ENCODE measurements around the gene CRADD. TPM values are rescaled to one million over a fixed set of nuclear protein-coding genes. Genes with fewer than 3 reads are reported as not detected.

The CRADD gene
- polyA plus RNA-seq, 1 of the 3 experiments (the other 2 are of a cell fraction), result 13.6 TPM

DNA sequence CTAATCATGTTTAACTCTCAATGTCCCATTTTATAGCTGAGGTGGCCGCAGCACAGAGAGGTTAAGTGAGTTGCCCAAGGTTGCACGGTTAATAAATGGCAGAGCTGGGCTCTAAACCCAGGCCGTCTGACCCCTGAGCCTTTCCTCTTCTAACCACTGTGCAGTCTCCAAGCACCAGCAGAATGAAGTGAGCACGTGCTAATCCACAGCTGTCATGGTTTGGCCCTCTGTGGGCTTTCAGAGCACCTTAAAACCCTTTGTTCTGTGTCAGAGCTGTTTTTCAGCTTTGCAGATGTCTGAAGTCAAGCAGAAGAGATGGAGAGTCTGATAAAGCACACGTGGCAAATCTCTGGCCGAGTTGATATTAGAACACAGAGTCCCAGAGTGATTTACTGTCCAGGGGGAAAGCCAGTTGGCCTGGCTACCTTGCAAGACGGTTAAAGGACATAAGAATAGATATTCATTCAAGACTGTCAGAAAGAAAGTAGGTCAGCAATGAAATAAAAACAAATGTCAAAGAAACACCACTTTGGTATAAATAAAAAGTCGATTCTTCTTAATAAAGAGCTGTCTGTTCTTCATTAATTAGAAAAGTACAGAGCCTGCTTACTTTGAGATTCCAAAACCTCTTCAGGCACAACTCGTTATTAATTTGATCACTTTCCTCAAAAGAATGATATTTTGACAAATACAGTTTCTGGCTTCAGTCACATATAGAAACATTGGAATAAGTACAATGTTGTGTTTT lies 107.3 kb downstream of the CRADD start:
- Histone ChIP-seq H3K4me1 (ENCODE audit: control insufficient read depth in 1 of 2, insufficient read depth in 2 of 2, low read depth in 1 of 2, low read length in 1 of 2) (peaks cover 32 to 49% of the 10 kb centered on the region in 2 experiments), H3K79me2 (ENCODE audit: insufficient read depth) (no peaks in the 10 kb centered on the region), H3K9me2 (no peaks in the 10 kb centered on the region), H2AFZ (ENCODE audit: low read depth) (no peak overlapping the region), H3K36me3 (replicated peaks in 1 of 2; ENCODE audit: control insufficient read depth in 1 of 2, insufficient read depth in 2 of 2, low read length in 1 of 2) (no peaks in the 10 kb centered on the region), H3F3A (replicated peaks; ENCODE audit: insufficient read depth) (peaks cover 54% of the 10 kb centered on the region), H3K4me2 (peak overlapping the region; percentile 66), H3K9me3 (no peaks in the 10 kb centered on the region), H4K20me1 (ENCODE audit: insufficient read depth) (no peaks in the 10 kb centered on the region), H3K4me3 (ENCODE audit: low read depth in 2 of 2, low read length in 1 of 2) (peak overlapping the region in 1 of 2 experiments; percentile 24; a peak in 3 of 4 replicates), H3K27me3 (ENCODE audit: insufficient read depth) (no peaks in the 10 kb centered on the region), H3K9ac (peak overlapping the region; percentile 73), H3K27ac (ENCODE audit: low read depth in 2 of 2, low read length in 1 of 2) (peak overlapping the region; percentile 94 to 99)
- peak; percentile 44 for DNase-seq
- ChIA-PET POLR2A (interaction anchor here (0.6 to 1.2 kb wide), 4 partner anchors 18 to 105 kb away, joined by 3 to 4 read pairs (median 3); no protein-coding TSS in a partner anchor), CTCF (interaction anchor here (0.7 to 3.0 kb wide), 12 partner anchors 13 to 317 kb away, joined by 3 to 18 read pairs (median 4); no protein-coding TSS in a partner anchor)
- WGBS (ENCODE audit: low lambda C conversion rate), result 9% methylated on average over 9 of the region's 9 CpGs
- TF ChIP-seq TCF12 (IDR thresholded peaks at IDR 0.05), result peak; percentile 97
- peak; percentile 63; the same call in 1 of the 2 replicates for TF ChIP-seq FOXJ3 (CRISPR knock-in tag; IDR thresholded peaks at IDR 0.05)
- TF ChIP-seq, protein P1, sequence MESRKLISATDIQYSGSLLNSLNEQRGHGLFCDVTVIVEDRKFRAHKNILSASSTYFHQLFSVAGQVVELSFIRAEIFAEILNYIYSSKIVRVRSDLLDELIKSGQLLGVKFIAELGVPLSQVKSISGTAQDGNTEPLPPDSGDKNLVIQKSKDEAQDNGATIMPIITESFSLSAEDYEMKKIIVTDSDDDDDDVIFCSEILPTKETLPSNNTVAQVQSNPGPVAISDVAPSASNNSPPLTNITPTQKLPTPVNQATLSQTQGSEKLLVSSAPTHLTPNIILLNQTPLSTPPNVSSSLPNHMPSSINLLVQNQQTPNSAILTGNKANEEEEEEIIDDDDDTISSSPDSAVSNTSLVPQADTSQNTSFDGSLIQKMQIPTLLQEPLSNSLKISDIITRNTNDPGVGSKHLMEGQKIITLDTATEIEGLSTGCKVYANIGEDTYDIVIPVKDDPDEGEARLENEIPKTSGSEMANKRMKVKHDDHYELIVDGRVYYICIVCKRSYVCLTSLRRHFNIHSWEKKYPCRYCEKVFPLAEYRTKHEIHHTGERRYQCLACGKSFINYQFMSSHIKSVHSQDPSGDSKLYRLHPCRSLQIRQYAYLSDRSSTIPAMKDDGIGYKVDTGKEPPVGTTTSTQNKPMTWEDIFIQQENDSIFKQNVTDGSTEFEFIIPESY (IDR thresholded peaks at IDR 0.05; ENCODE audit: borderline replicate concordance, low read depth), result no peak
- TF ChIP-seq EZH2phosphoT487 (IDR thresholded peaks at IDR 0.05; ENCODE audit: borderline replicate concordance, low read depth), result no peak
- no peak; the same call in 1 of the 2 replicates for TF ChIP-seq SMC3 (IDR thresholded peaks at IDR 0.05; ENCODE audit: low read depth, low read length)
- TF ChIP-seq CHD2 (IDR thresholded peaks at IDR 0.05; ENCODE audit: low read length, partially characterized antibody), result peak; percentile 85
- TF ChIP-seq MEF2A (IDR thresholded peaks at IDR 0.05; ENCODE audit: borderline replicate concordance, low read depth), result no peak
- TF ChIP-seq, protein P2, sequence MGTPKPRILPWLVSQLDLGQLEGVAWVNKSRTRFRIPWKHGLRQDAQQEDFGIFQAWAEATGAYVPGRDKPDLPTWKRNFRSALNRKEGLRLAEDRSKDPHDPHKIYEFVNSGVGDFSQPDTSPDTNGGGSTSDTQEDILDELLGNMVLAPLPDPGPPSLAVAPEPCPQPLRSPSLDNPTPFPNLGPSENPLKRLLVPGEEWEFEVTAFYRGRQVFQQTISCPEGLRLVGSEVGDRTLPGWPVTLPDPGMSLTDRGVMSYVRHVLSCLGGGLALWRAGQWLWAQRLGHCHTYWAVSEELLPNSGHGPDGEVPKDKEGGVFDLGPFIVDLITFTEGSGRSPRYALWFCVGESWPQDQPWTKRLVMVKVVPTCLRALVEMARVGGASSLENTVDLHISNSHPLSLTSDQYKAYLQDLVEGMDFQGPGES (IDR thresholded peaks at IDR 0.05; ENCODE audit: low read depth, low read length), result no peak
- peak; percentile 71 for TF ChIP-seq RXRA (IDR thresholded peaks at IDR 0.05; ENCODE audit: borderline replicate concordance, low read depth)
- no peak for TF ChIP-seq NRF1 (IDR thresholded peaks at IDR 0.05; ENCODE audit: low read depth, low read length)
- no peak for TF ChIP-seq GABPA (IDR thresholded peaks at IDR 0.05; ENCODE audit: low read depth)
- TF ChIP-seq POLR2AphosphoS5 (IDR thresholded peaks at IDR 0.05; ENCODE audit: low read depth, low read length), result peak; percentile 74
- TF ChIP-seq TAF1 (IDR thresholded peaks at IDR 0.05; ENCODE audit: borderline replicate concordance, low read depth, low read length), result no peak
- TF ChIP-seq ELF1 (IDR thresholded peaks at IDR 0.05), result no peak
- peak; percentile 77 for TF ChIP-seq NFIC (IDR thresholded peaks at IDR 0.05; ENCODE audit: borderline replicate concordance)
- TF ChIP-seq RFX5 (IDR thresholded peaks at IDR 0.05; ENCODE audit: low read length), result no peak
- peak; percentile 99 for TF ChIP-seq MXI1 (IDR thresholded peaks at IDR 0.05; ENCODE audit: low read depth, low read length)
- no peak for TF ChIP-seq FOXM1 (IDR thresholded peaks at IDR 0.05; ENCODE audit: low read depth)
- TF ChIP-seq, protein P3, sequence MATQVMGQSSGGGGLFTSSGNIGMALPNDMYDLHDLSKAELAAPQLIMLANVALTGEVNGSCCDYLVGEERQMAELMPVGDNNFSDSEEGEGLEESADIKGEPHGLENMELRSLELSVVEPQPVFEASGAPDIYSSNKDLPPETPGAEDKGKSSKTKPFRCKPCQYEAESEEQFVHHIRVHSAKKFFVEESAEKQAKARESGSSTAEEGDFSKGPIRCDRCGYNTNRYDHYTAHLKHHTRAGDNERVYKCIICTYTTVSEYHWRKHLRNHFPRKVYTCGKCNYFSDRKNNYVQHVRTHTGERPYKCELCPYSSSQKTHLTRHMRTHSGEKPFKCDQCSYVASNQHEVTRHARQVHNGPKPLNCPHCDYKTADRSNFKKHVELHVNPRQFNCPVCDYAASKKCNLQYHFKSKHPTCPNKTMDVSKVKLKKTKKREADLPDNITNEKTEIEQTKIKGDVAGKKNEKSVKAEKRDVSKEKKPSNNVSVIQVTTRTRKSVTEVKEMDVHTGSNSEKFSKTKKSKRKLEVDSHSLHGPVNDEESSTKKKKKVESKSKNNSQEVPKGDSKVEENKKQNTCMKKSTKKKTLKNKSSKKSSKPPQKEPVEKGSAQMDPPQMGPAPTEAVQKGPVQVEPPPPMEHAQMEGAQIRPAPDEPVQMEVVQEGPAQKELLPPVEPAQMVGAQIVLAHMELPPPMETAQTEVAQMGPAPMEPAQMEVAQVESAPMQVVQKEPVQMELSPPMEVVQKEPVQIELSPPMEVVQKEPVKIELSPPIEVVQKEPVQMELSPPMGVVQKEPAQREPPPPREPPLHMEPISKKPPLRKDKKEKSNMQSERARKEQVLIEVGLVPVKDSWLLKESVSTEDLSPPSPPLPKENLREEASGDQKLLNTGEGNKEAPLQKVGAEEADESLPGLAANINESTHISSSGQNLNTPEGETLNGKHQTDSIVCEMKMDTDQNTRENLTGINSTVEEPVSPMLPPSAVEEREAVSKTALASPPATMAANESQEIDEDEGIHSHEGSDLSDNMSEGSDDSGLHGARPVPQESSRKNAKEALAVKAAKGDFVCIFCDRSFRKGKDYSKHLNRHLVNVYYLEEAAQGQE (IDR thresholded peaks at IDR 0.05; ENCODE audit: low read depth, low read length), result peak; percentile 55; the same call in 1 of the 2 replicates
- TF ChIP-seq JUND (IDR thresholded peaks at IDR 0.05), result peak; percentile 63
- TF ChIP-seq GATA2 (CRISPR knock-in tag; IDR thresholded peaks at IDR 0.05), result peak; percentile 97
- TF ChIP-seq, protein P4, sequence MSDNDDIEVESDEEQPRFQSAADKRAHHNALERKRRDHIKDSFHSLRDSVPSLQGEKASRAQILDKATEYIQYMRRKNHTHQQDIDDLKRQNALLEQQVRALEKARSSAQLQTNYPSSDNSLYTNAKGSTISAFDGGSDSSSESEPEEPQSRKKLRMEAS (IDR thresholded peaks at IDR 0.05; ENCODE audit: low read depth), result peak; percentile 98
- no peak for TF ChIP-seq YY1 (IDR thresholded peaks at IDR 0.05; ENCODE audit: low read depth)
- TF ChIP-seq, protein P5, sequence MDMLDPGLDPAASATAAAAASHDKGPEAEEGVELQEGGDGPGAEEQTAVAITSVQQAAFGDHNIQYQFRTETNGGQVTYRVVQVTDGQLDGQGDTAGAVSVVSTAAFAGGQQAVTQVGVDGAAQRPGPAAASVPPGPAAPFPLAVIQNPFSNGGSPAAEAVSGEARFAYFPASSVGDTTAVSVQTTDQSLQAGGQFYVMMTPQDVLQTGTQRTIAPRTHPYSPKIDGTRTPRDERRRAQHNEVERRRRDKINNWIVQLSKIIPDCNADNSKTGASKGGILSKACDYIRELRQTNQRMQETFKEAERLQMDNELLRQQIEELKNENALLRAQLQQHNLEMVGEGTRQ (IDR thresholded peaks at IDR 0.05; ENCODE audit: borderline replicate concordance, low read depth, low read length), result no peak
